ENCODE data around the gene ZYX.
A peak's percentile ranks its signal among the peaks of the same experiment; 100 is the strongest.

Gene ZYX

GRCh38 chr7:143380646-143381426 is at the start of gene ZYX:
TSS of gene ZYX (plus strand) at chr7:143381345. CDS start at chr7:143381572, 227 bp downstream.
- DNase-seq: peak; percentile 59

GRCh38 chr7:143334244-143334643 is 46.9 kb upstream of the ZYX start:
- DNase-seq: no peak

GRCh38 chr7:143337216-143337615 is 43.9 kb upstream of the ZYX start:
- no peak for DNase-seq

- DNase-seq: no peak
These were observed 39.3 kb upstream of the ZYX start for GRCh38 chr7:143341842-143342241.

GRCh38 chr7:143343596-143343995 is 37.5 kb upstream of the ZYX start:
- DNase-seq: no peak

- no peak for DNase-seq
These were observed 35.7 kb upstream of the ZYX start for GRCh38 chr7:143345428-143345900.

- DNase-seq: no peak
These were observed 35.1 kb upstream of the ZYX start for GRCh38 chr7:143346018-143346417.

- DNase-seq: no peak
These were observed 33.2 kb upstream of the ZYX start for GRCh38 chr7:143347950-143348349.

GRCh38 chr7:143351060-143351459 is 30.1 kb upstream of the ZYX start:
- DNase-seq: no peak

GRCh38 chr7:143351574-143351973 is 29.6 kb upstream of the ZYX start:
- no peak for DNase-seq

- no peak for DNase-seq
These were observed 28.6 kb upstream of the ZYX start for GRCh38 chr7:143352531-143353002.

GRCh38 chr7:143354376-143354775 is 26.8 kb upstream of the ZYX start:
- no peak for DNase-seq

GRCh38 chr7:143354965-143355364 is 26.2 kb upstream of the ZYX start:
- DNase-seq: no peak

GRCh38 chr7:143355450-143356385 is 25.4 kb upstream of the ZYX start:
- DNase-seq: no peak

GRCh38 chr7:143356414-143357050 is 24.6 kb upstream of the ZYX start:
- DNase-seq: no peak

GRCh38 chr7:143358626-143359025 is 22.5 kb upstream of the ZYX start:
- DNase-seq: no peak

GRCh38 chr7:143359771-143360353 is 21.3 kb upstream of the ZYX start:
- no peak for DNase-seq

GRCh38 chr7:143360788-143361551 is 20.2 kb upstream of the ZYX start:
- DNase-seq: no peak

GRCh38 chr7:143361552-143362130 is 19.5 kb upstream of the ZYX start:
- DNase-seq: no peak

- DNase-seq: no peak
These were observed 18.8 kb upstream of the ZYX start, which contains the start of gene FAM131B for GRCh38 chr7:143362131-143363015. TSS of gene FAM131B (minus strand) at chr7:143362713. CDS start at chr7:143362603, 110 bp downstream.
